Measurements from ENCODE around the gene RAX.

RAX gene

GRCh38 chr18:59219672-59220163 is 53.5 kb downstream of the RAX start, which contains the start of gene GRP:
TSS of gene GRP (plus strand) at chr18:59220158. CDS start at chr18:59220266, 108 bp downstream.
- TF ChIP-seq CTCF (IDR thresholded peaks at IDR 0.05; ENCODE audit: low read depth, low read length) (no peak), EZH2phosphoT487 (IDR thresholded peaks at IDR 0.05; ENCODE audit: low read depth) (no peak)
- H4K20me1 ChIP-seq (ENCODE audit: insufficient read depth, low read length) = no peaks in the 10 kb centered on the region
- peaks cover 29% of the 10 kb centered on the region for H3K27me3 ChIP-seq (ENCODE audit: low read depth, low read length)
- H3K4me2 ChIP-seq (ENCODE audit: low read length) = no peak within 1 kb of the TSS
- no peak within 1 kb of the TSS for H3K9ac ChIP-seq (ENCODE audit: low read length)
- H3K27ac ChIP-seq (ENCODE audit: low read length) = no peak within 1 kb of the TSS
- no peak within 1 kb of the TSS for H3K4me3 ChIP-seq (ENCODE audit: low read length)
- H3K79me2 ChIP-seq (ENCODE audit: low read length) = no peaks in the 10 kb centered on the region
- H3K36me3 ChIP-seq (replicated peaks; ENCODE audit: low read depth, low read length) = no peaks in the 10 kb centered on the region
- H3K4me1 ChIP-seq (ENCODE audit: low read length) = peaks cover 20% of the 10 kb centered on the region
- no peak within 1 kb of the TSS for H2AFZ ChIP-seq (ENCODE audit: low read depth, low read length)
- H3K9me3 ChIP-seq (ENCODE audit: insufficient read depth, low read length) = no peaks in the 10 kb centered on the region

GRCh38 chr18:59218018-59218417 is 55.2 kb downstream of the RAX start:
- peaks cover 20% of the 10 kb centered on the region for H3K4me1 ChIP-seq (ENCODE audit: low read length)
- TF ChIP-seq CTCF (IDR thresholded peaks at IDR 0.05; ENCODE audit: low read depth, low read length) = no peak
- no peak for TF ChIP-seq EZH2phosphoT487 (IDR thresholded peaks at IDR 0.05; ENCODE audit: low read depth)
- no peaks in the 10 kb centered on the region for H4K20me1 ChIP-seq (ENCODE audit: insufficient read depth, low read length)
- H3K27ac ChIP-seq (ENCODE audit: low read length) = no peak overlapping the region
- no peaks in the 10 kb centered on the region for H3K9me3 ChIP-seq (ENCODE audit: insufficient read depth, low read length)
- no peak overlapping the region for H3K4me2 ChIP-seq (ENCODE audit: low read length)
- no peak overlapping the region for H2AFZ ChIP-seq (ENCODE audit: low read depth, low read length)
- H3K9ac ChIP-seq (ENCODE audit: low read length) = no peak overlapping the region
- H3K79me2 ChIP-seq (ENCODE audit: low read length) = no peaks in the 10 kb centered on the region
- H3K36me3 ChIP-seq (replicated peaks; ENCODE audit: low read depth, low read length) = no peaks in the 10 kb centered on the region
- no peak overlapping the region for H3K4me3 ChIP-seq (ENCODE audit: low read length)
- H3K27me3 ChIP-seq (ENCODE audit: low read depth, low read length) = peaks cover 17% of the 10 kb centered on the region
